HPDE6-E6E7 (cell line): ENCODE data around the gene CTRL.
A peak's percentile ranks its signal among the peaks of the same experiment; 100 is the strongest.
"Not testable (repeated sequence)": the region's sequence is repeated elsewhere in the genome, so short reads cannot be mapped to it uniquely, and the experiment has no call there.

ENCODE experiments used
- DNase-seq: peaks from one replicate; pipeline ENCODE4 v3.0.0; 2011; ENCODE audit warnings: missing footprints; ENCODE audit errors: extremely low spot score

The CTRL gene

DNA sequence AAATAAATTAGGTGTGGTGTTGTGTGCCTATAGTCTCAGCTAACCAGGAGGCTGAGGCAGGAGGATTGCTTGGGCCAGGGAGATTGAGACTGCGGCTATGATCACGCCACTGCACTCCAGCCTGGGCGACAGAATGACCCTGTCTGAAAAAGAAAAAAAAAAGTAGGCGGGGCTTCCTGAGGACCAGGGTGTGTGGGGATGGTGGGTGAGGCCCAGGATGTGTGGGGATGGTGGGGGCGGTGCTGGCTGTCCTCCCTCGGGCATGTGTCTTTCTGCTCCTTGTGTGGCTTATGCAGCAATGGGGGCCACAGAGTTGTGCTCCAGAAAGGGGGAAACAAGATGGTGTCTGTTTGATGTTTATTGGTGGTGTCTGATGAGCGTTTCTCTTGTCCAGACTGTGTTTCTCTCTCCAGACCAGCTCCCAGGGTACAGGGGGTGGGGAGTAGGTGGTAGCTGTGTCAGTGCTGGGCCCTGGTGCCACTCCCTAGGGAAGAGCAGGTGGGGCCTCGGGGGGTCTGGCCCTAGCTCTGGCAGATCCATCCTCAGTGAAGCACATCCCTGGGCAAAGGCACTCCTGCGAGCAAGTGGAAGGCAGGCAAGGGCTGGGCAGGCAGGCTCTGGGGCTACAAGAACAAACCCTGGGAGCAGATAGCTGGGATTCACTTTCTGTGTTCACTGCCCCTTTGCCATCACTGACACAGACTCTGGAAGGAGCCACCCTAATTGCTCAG lies 10.0 kb upstream of the CTRL start:
- no peak for DNase-seq

DNA sequence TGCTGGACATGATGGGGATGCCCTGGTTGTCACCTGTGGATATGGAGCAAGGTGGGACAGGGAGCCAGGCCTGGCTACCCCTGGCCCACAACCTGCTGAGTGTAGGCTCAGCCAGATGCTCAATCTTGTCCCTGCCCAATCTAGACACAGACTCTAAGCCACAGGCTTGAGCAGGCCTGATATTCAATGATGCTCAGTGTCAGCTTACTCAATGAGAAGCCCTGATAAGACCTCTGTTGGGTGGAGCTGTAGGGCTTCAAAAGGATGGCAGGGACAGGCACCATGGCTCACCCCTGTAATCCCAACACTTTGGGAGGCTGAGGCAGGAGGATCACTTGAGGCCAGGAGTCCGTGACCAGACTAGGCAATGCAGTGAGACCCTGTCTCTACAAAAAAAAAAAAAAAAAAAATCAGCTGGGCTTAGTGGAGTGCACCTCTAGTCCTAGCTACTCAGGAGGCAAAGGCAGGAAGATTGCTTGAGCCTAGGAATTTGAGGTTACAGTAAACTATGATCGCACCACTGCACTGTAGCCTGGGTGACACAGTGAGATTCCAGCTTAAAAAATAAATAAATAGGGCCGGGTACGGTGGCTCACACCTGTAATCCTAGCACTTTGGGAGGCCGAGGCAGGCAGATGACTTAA lies 8.9 kb upstream of the CTRL start:
- DNase-seq = no peak

- DNase-seq = no peak
Measured at GRCh38 chr16:67939507-67940445, 8.1 kb upstream of the CTRL start.

DNA sequence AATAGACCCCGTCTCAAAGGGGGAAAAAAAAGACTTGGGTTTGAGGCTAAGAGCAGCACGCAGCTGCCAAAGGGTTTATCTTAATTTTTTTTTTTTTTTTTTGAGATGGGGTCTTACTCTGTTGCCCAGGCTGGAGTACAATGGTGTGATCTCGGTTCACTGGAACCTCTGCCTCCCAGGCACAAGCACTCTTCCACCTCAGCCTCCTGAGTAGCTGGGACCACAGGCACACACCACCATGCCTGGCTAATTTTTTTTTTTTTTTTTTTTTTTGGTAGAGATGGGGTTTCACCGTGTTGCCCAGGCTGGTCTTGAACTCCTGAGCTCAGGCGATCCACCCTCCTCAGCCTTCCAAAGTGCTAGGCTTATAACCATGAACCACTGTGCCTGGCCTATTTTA lies 6.1 kb upstream of the CTRL start:
- not testable (repeated sequence) for DNase-seq

GRCh38 chr16:67936880-67937605 lies 5.4 kb upstream of the CTRL start:
- no peak for DNase-seq

GRCh38 chr16:67936124-67936879 lies 4.6 kb upstream of the CTRL start, which contains the start of gene PSMB10:
Gene PSMB10 (minus strand): TSS chr16:67936850. CDS start chr16:67936749, 101 bp downstream.
- peak; percentile 80 for DNase-seq

DNA sequence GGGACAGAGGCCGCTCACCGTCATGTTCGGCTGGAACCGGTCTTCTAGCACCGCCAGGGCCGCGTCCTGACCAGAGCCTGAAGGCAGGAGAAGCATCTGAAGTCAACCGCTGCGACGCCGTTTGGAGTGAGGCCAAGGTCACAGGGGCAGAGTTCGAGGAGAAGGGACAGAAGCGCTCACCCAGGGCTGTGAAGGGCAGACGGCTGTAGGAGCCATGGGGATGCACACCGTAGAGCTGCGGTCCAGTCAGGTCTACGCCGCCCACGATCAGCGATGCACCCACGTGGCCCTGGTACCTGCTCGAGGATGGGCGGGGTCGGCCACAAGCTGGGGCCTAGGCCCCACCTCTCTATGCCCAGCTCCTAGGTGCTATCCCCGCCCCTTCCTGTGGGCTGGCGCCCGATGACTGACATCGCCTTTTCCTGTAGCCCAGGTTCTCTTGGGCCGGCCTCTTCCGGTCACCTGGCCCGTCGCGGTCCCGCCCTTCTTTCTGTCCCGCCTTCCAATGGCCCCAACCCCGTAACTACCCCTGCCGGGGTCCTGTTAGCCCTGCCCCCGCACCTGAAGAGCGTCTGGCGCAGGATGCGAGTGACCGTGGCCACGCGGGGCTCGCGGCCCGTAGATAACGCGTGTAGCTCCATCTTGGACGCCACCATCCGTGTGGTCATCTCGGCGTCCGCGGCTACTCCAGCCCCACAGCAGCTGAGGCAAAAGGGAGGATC lies 3.9 kb upstream of the CTRL start:
- peak; percentile 99 for DNase-seq

DNA sequence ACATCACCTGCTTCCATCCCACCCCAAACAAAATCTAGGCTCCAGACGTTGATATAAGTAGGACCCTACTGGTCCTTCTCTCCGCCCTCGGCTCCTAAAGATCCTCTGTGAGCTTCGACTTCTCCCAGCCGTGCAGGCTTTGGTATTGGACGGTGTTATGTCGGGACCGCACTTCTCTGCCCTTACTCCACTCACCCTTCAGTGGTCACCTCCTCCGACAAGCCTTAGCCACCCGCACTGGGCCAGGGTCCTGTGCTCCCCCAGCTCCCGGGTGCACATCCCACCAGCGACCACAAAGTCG lies 3.4 kb upstream of the CTRL start:
- DNase-seq = no peak

DNA sequence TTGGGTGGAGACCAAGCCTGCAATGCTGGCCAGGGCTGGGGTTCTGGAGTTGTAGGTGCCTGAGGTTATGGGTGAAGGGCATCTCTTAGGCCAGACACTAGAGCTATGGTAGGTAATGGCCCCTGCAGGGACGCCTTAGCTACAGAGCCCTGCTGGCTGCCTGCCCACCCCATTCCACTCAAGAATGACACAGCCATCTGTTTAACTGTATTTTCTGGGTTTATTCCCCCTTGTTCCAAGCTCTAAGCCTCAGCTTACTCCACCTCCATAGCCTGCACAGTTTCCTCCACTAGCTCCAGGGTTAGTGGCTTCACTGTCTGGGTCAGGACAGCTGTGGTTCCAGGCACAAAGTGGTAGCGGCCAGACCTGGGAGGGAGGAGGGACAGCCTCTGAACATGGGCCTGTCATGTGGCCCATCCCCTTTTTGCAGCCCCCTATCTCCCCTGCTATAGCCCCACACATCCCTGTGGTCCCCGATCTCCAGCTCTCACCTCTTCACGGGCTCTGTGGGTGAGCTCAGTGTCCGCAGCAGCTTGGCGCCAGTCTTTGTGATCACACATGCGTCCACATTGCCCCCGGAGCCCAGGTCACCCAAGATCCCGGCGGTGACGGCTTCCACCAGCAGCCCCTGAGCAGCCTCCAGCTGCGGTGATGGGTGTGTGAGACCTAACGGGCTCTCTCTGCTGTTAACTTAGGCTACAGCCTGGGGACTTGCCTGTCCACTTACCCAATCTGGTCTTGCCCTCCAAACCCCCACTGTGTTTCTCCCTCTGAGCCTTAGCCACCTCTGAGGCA lies 2.8 kb upstream of the CTRL start:
- no peak for DNase-seq

- no peak for DNase-seq
Measured at GRCh38 chr16:67933805-67934204, 2.1 kb upstream of the CTRL start.

GRCh38 chr16:67932462-67932840 lies 789 bp upstream of the CTRL start:
- no peak for DNase-seq

DNA sequence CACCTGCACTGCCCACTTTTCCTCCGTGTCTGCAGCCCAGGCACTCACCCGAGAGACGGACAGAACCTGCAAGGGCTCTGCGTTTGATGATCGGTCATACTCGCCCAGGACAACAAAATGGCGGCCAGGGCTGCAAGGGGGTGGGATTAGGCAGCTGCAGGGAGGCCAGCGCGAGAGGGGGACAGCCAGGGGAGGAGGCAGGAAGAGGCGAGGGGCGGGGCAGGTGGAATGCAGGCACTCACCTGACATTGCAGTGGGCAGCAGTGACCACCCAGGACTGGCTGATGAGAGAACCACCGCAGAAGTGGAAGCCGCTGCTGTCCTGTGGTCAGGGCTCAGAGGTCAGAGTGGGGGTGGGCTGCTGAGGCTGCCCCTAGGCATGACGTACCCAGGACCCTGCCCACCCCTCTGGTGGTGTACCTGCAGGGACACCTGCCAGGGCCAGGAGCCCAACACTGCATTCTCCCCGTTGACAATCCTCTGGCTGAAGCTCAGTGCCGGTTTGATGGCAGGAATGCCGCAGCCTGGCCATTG lies 917 bp downstream of the CTRL start:
- DNase-seq = no peak

DNA sequence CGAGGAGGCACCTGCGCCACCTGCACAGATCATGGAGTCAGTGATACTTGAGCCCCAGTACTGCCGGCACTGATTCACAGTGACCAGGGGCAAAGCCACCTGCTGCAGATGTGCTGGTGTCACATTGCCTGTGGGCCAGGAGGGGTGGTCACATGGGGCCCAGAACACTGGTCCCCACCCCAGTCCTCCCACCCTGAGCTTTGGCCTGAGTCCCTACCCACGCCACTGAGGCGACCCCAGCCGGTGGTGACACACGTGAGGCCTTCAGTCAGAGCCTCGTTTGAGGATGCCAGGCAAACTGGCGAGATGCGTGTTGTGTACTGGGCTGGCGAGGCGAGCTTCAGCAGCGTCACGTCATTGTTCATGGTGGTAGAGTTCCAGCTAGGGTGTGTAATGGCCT lies 1.5 kb downstream of the CTRL start:
- no peak for DNase-seq

- peak; percentile 89 for DNase-seq
Measured at GRCh38 chr16:67928561-67929364, 2.9 kb downstream of the CTRL start.

- no peak for DNase-seq
Measured at GRCh38 chr16:67928147-67928546, 3.5 kb downstream of the CTRL start.

DNA sequence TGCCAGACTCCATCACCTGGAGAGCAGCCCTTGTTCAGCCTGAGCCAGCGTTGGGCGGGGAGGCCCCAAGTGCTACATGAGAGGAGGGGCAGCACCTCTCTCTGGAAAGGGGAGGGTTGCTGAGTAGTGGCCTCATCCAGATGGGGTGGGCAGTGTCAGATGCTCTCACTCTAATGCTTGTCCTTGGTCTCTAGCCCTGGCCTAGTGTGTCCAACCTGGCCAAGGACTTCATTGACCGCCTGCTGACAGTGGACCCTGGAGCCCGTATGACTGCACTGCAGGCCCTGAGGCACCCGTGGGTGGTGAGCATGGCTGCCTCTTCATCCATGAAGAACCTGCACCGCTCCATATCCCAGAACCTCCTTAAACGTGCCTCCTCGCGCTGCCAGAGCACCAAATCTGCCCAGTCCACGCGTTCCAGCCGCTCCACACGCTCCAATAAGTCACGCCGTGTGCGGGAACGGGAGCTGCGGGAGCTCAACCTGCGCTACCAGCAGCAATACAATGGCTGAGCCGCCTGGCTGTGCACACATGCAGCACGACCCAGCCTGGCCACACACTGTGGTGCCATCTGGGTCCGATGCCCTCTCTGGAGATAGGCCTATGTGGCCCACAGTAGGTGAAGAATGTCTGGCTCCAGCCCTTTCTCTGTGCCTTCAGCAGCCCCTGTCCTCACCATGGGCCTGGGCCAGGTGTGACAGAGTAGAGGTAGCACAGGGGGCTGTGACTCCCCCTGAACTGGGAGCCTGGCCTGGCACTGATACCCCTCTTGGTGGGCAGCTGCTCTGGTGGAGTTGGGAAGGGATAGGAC lies 4.3 kb downstream of the CTRL start:
- DNase-seq = no peak

DNA sequence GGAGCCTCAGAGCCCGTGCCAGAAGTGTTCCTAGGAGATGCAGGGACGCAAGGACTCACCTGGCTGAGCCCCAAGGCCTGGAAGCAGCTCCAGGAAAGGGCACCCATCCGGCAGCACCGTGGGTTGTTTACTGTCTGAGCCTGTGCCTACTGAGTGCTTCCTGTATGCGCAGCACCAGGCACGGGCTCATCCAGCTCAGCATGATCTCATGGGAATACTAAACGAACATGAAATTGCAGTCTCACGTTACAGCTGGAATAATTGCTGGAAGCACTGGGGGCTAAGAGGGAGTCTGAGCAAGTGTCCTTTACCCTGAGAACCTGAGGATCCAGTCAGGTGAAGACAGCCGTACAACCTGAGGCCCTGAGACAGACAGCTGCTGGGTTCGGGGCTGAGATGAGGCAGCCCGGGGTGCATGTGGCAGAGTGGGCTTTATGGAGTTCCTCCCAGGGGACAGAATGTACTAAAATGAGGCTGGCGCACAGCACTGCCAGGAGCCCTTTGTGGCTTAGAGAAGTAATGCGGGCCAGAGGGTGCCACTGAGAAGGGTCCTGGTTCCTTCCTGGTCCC lies 5.4 kb downstream of the CTRL start:
- DNase-seq = no peak
